HT1080 (cell line): ENCODE measurements around the gene INTS3. TPM values are rescaled to one million over a fixed set of nuclear protein-coding genes. Genes with fewer than 3 reads are reported as not detected.
"Not testable (repeated sequence)": the region's sequence is repeated elsewhere in the genome, so short reads cannot be mapped to it uniquely, and the experiment has no call there.

Experiments used
- DNase-seq: peaks from one replicate; pipeline ENCODE4 v3.0.0-alpha.2; 2015; ENCODE audit warnings: low read depth
- total RNA-seq: library from RNA; depleted of rRNA; stranded (reverse); fragments of >200 nt; shearing (Covaris generic); gene quantifications from 2 replicates; pipeline ENCODE4 v1.2.3, GENCODE V29; 2014

The INTS3 gene
- total RNA-seq, 1 experiment from 2014 or later: 22.2 TPM

DNA sequence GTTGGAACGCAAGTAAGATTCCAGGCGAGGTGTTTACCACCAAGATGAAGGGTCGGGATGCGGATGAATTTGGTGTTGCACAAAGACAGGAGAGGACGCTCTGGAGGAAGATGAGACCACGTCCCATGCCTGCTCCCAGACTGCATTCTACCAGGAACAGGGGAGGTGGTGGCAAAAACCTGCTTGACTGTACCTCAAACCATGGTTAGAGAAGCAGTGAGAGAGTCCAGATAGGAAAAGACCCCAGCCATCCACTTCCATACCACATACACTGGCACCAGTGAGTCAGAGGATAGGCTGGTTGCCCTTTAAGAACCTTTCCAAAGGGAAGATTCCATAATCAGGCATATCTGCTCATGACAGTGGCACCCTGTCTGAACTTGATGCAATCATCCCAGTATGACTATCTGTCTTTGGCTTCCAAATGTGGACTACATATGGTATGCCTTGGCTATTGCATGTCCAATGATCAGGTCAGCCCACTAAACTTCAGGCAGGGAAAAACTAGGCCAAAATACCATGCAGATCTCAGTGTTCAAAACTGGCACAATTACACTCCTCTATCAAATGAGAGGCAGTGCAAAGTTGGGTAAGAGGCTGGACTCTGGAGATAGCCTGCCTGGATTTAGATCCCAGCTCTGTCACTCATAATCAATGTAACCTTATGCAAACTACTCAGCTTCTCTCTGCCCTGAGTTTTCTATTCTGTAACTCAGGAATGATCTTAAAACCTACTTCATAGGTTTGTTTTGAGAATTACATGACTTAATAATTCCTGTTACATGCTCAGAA lies 28.7 kb upstream of the INTS3 start:
- no peak for DNase-seq

DNA sequence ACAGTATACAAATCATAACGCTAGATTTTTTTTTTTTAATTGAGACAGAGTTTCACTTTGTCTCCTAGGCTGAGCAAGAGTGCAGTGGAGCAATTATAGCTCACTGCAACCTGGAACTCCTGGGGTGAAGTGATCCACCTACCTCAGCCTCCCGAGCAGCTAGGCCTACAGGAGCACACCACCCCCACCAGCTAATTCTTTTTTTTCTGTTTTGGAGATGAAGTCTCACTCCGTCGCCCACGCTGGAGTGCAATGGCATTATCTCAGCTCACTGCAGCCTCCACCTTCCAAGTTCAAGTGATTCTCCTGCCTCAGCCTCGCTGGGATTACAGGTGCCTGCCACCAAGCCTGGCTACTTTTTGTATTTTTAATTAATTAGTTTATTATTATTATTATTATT lies 28.1 kb upstream of the INTS3 start:
- DNase-seq: no peak

DNA sequence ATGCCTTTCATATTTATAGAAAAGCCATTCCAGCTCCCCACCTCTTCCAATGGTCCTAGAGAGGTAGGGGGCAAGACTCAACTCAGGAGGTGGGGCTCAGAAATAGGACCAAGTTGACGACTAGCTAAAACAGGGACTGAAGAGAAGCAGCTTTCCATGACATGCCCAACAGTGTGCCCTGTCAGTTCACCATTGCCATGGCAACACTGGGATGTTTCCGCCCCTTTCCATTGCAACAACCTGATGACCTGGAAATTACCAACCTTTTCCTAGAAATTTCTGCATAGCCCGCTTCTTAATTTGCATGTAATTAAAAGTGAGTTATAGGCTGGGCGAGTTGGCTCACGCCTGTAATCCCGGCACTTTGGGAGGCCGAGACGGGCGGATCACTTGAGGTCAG lies 22.4 kb upstream of the INTS3 start:
- no peak for DNase-seq

DNA sequence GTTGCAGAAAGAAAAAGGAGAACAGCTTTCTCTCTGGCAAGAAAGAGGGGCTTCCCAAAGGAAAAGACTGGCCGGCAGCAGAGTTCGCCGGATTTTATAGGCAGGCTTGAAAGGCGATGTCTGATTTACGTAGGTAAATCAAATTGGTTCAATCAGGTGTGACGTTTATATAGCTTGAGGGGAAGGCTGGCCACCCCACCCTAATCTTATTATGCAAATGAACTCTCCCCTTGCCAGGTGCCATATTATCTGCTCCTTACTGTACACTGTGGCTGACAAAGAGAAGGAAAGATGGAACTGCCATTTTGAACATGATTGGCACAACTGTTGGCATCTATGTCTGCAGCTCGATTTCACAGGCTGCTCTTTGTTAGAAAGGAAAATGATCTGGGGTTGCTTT lies 16.8 kb upstream of the INTS3 start:
- DNase-seq: no peak

DNA sequence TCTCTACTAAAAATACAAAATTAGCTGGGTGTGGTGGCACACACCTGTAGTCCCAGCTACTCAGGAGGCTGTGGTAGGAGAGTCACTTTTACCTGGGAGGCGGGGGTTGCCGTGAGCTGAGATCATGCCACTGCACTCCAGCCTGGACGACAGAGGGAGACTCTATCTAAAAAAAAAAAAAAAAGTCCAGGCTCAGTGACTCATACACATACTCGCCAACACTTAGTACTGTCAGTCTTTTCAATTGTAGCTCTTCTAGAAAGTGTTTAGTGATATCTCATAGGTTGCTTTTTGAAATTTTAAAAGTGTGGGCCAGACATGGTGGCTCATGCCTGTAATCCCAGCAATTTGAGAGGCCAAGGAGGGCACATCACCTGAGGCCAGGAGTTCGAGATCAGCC lies 11.6 kb upstream of the INTS3 start:
- peak; percentile 15 for DNase-seq

DNA sequence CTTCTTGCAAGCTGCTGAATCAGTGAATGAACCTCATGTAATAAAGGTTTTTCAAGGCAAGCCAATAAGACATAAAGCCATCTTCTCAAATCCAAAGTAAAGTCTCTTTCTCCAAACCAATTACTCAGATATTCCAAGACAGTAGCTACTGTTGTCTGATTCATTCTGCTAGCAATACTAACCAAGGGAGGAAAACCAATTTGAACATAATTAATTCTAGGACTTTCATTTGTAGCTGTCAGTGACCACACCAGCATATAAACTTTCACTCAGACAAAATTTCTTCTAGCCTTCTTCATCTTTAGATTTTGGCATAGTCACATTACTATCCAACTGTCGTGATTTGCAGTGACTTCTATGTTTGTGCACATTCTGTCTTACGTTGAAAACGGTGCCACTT lies 10.5 kb upstream of the INTS3 start:
- no peak for DNase-seq

DNA sequence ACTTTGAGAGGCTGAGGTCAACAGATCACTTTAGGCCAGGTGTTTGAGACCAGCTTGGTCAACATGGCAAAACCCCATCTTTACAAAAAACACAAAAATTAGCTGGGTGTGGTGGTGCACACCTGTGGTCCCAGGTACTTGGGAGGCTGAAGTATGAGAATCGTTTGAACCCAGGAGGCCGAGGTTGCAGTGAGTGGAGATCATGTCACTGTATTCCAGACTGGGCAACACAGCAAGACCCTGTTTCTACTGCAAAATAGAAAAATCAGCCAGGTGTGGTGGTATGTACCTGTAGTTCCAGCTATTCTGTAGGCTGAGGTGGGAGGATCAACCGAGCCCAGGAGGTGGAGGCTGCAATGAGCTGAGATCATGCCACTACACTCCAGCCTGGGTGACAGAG lies 4.2 kb upstream of the INTS3 start:
- no peak for DNase-seq

DNA sequence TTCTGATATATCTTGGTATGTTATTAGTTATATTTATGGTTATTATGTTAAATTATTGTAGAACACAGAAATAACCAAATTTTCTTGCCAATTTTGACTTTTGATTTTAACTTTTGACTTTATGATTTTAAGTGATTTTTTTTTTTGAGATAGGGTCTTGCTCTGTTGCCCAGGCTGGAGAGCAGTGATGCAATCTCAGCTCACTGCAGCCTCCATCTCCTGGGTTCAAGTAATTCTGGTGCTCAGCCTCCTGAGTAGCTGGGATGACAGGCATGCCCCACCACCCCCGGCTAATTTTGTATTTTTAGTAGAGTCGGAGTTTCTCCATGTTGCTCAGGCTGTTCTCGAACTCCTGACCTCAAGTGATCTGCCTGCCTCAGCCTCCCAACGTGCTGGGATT lies 3.2 kb upstream of the INTS3 start:
- not testable (repeated sequence) for DNase-seq

DNA sequence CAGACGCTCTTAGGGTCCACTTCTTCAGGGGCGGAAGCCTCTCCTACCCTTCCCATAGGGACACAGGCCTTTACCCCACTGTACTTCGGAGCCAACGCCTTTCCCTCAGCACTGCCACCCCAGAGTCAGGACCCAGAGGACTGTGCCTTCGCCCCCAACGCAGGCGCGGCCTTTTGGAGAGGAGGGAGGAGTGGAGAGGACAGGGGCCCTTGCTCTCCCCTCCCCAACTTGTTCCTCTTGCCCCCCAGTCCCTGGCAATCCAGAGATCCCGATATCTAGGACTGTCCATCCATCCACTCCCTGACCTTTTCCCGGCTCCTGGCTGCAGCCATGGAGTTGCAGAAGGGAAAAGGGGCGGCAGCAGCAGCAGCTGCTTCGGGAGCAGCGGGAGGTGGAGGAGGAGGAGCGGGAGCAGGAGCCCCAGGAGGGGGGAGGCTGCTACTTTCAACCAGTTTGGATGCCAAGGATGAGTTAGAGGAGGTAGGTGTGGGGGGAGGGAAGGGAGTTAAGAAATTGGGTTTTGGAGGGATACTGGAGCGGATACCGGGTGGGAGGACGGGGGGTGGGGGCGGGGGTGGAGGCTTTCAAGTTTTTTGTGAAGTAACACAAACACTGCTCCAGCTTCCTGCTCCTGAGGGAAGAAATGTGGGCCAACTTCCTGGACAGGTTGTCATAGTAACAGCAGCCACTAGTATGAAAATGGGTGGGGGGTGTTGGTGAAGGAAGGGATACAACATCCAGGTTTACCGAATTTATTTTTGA lies 636 bp downstream of the INTS3 start:
- DNase-seq: peak; percentile 30

DNA sequence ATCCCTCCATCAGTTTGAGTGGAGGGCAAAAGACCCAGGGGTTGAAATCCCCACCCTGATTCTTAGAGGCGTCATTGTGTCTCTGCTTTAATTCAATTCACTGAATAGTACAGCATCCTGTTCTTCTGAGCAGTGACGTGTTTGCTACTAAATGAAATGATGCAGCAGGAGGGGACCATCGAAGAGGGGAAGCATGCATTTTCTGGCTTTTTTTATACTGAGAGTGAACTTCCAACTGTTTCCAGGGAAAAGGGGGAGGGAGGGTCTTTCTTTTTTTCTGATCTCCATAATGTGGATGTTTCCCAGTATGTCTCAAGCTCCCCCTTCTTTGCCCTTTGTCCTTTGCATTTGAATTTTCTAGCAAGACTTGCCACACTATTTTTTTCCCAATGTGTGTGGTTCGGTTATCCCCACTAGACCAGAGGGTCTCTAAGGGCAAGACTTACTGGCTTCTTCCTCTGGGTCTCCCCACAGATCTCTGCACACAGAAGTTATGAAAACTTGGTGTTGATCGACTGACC lies 2.7 kb downstream of the INTS3 start:
- DNase-seq: no peak

DNA sequence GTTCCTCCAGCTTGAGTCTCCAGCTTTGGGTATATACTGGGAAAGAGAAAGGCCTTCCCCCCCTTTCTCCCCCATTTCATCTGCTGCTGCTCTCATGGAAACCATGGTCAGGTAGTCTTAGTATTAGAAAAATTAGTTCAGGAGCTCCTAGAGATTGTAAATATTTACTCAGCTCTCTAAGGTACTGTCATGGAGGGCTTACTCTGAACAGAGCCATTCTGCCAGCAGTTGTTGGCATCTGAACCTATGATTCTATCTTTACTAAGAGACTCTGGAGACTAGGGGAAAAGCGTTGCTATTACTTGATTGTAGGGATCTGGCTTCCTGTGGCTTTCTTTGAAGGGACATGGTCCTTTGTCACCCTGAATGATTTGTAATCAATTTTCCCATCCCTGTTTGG lies 6.1 kb downstream of the INTS3 start:
- no peak for DNase-seq

DNA sequence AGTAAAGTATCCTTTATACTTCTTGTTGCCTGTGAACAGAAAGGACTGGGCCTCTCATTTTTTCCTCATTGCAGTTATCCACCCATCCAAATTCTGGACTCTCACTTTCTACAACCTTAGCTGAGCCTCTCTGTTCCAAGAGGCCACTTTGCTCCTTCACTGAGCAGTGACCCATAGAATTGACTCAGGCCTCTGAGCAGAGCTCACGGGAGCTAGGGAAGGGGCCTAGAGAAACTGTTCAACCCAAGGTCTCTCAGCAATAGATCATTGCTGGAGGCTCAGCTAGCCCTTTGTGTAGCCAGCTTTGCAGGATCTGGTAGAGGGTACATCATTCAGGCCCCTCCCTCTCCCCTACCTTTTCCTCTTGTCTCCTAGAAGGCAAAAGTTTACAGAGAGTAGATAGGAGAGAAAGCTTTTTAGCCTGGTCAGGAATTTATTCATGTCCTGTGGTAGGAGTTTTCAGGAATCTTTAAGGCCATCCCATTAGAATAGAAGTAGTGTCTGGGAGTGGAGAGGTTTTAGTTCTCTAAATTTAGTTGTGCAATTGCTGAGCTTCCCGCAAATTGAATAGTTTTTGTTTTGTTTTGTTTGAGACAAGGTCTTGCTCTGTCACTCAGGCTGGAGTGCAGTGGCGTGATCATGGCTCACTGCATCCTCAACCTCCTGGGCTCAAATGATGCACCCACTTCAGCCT lies 6.7 kb downstream of the INTS3 start:
- no peak for DNase-seq

DNA sequence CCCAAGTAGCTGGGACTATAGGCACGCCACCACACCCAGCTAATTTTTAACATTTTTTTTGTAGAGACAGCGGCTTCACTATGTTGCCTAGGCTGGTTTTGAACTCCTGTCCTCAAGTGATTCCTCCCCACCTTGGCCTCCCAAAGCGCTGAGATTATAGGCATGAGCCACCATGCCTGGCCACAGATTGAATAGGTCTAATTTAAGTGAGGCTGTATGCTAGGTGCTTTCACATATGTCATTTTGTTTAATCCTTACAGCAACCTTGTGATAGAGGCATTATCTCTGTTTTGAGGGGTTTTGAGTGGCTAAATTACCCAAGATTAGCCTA lies 7.2 kb downstream of the INTS3 start:
- no peak for DNase-seq

DNA sequence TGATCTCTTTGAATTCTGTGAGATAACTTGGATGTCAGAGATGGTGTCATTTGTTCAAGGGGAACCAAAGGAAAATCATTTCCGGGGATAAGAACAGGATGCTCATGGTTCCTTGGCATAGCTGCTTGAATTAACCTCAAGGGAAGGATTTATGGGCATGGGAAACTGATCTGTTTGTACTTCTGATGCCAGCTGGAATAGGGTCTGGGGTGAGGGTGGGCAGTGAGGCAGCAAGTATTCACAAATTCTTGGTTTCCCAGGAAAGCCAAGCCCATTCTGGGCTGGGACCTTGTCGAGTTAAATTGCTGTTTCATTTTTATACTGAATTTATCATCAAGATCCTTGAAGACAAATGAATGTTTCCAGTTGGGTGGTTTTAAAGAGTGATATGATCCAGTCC lies 14.1 kb downstream of the INTS3 start:
- DNase-seq: no peak

DNA sequence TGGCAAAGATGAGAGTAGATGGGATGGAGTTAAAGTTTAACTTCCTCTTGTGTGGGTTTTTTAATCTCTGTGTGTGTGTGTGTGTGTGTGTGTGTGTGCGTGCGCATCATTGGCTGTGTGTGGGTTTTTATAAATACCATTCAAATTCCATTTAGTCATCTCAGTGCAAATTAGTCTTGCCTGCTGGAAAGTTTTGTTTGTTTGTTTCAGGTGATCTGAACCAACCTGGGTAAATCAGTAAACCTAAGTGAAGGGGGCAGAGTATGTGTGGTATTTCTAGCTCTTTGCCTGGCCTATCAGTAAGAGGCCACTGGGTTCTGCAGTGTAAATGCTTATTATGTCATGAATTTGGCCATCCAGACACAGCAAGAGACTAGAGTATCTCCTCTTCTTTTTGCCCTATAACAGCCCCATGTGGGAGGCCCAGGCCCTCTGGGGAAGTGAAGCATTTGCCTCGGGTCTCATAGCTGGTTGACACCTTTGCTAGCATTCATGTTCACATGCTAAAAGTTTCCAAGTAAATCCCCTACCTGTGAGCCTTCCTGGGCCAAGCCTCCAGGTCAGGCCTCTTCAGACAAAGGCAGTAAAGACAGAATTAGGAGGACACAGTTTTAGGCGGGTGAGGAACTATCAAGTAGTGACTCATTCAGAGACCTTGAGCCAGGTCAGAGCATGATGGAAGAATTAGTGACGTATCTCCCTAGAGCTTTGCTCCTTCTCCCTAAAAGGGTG lies 14.7 kb downstream of the INTS3 start:
- no peak for DNase-seq

DNA sequence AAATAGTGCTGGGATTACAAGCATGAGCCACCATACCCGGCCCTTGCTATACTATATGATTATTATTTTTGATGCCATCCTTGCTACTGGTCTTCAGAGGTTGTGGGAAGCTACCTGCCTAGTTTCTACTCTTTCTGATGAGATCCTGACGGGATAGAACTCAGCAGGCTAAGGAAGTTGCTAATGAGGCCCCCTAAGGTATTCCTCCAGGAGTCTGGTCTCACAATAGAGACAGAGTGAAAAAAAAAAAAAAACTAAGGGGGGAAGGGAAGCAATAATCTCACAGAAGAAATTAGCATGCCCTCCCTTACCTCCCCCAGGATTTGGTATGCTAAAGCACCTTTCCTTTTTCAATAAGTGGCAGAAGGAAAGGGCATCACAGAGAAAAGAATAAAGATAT lies 17.6 kb downstream of the INTS3 start:
- no peak for DNase-seq

DNA sequence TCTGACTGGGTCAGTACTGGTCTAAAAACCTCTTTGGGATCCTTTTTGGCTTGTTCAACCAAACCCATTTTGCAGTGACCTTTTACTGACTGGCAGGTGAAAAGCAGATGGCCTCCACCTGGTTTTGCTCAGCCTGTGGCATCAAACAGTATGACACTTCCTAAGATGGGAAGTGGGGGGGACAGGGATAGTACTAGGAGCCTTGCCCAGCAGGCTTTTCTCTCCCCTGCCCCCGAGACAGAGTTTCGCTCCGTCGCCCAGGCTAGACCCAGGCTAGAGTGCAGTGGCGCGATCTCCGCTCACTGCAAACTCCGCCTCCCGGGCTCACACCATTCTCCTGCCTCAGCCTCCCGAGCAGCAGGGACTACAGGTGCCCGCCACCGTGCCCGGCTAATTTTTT lies 18.3 kb downstream of the INTS3 start:
- no peak for DNase-seq

DNA sequence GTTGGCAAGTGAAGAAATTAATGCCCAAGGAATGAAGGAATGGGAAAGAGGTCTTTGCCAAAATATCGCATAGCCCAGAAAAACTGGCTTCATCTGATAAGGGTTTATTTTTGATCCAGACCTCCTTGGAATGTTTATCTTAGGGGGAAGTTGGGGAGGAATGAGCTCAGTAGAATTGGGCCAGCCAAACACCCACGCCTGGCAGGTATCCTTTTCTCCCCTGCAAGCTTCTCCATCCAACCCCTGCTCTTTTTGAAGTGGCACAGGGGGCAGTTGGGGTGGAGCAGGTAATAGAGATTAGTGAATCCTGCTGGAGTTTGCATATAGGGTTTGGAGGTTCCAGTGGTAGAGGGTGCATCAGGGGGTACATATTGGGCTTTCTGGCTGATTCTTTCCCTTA lies 21.1 kb downstream of the INTS3 start:
- DNase-seq: no peak

DNA sequence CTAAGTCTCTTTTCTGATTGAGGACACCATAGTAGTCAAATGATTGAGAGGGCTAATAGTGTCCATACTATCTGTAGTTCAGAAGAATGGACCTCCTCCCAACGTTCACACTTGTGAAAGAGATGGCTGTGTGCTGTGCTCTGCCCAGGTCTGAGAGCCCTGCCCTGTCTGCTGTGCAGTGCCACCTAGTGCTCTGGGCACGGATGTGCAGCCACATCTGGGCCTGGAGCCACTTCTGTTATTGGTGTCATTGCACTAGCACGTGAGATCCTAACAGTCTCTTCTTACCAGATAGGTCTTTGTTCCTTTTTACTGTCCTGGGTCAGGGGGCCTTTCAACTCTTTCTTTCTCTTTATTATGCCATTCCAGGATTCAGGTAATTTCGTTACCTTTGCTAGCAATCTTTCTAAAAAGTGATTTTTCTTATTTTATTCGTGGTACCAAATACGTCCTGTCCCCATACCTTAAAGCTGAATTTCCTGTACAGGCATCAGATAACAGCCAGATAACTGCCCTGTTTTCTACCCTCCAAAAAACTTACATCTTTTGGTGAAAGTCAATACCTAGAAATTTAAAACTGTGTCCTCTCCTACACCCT lies 21.7 kb downstream of the INTS3 start:
- DNase-seq: peak; percentile 70

DNA sequence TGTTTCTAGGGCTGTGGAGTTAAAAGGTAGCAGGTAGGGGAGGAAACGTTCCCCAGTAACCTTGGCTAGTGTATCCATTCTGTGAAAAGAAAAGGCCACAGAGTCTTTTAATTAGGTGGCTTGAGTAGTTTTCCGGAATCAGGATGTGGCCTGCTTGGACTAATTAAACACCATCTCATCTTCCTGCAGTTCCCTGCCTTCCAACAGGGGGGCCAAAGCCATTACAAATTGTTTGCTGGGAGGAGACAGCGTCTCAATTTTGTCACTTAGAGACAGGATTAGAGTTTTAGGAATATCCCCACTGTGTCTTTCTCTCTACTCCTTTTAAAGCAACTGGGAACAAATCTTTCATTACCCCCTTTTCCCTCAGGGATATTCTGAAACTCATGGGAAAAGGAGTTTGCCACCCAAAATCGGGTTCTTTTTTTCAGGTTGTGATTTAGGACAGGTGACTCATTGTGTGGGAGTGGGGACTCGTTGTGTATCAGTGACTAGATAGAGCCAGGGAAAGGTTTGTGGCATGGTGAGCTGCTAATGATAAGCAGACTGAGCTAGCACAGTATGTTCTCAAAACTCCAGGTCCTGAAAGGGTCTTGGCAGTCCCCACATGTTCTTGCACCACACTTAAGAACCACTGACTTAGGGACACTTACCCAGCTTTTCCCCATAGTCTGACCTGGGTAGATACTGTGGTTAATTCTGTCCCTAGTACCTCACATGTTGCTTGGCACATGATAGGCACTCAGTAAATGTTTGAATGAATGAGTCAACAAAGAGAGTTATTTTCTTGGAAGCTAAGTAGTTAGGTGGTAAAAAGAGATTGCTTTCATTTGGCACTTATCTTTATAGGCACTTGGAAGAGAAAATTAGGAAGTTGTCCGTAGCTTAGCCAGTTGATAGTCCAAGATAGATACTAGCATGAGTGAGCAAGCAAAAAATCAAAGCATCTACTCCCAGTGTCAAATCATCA lies 22.5 kb downstream of the INTS3 start:
- DNase-seq: no peak
